Neural cell (in vitro differentiated cells): ENCODE measurements around the gene DCAF11. TPM values are rescaled to one million over a fixed set of nuclear protein-coding genes. Genes with fewer than 3 reads are reported as not detected.

Source experiments
- H2AFZ ChIP-seq: fragments of 200-600, 300-800 bp; sonication (generic), shearing (Covaris generic); 2 replicates; pipeline ENCODE4 v1.6.0; 2014; ENCODE audit warnings: low read depth, mild to moderate bottlenecking, antibody characterized with exemption, low read length, moderate library complexity
- H3F3A ChIP-seq: fragments of 200-600 bp; shearing (Covaris generic); 2 replicates; pipeline ENCODE4 v1.6.1; 2016; ENCODE audit warnings: mild to moderate bottlenecking, moderate library complexity, mixed read lengths, antibody characterized with exemption, low read length; ENCODE audit not compliant: insufficient read depth, poor library complexity, severe bottlenecking
- H3K27ac ChIP-seq: fragments of 200-600, 300-800 bp; sonication (generic), shearing (Covaris generic); 2 replicates; pipeline ENCODE4 v1.5.1; 2014; ENCODE audit warnings: mild to moderate bottlenecking, low read length, moderate library complexity
- H3K27me3 ChIP-seq: fragments of 300-800, 200-600 bp; sonication (generic), shearing (Covaris generic); 2 replicates; pipeline ENCODE4 v1.6.0; 2014; ENCODE audit warnings: mild to moderate bottlenecking, low read depth, low read length, moderate library complexity; ENCODE audit not compliant: insufficient read depth
- H3K36me3 ChIP-seq: fragments of 300-800, 200-600 bp; sonication (generic), shearing (Covaris generic); 2 replicates; pipeline ENCODE4 v1.5.1; 2014; ENCODE audit warnings: mild to moderate bottlenecking, antibody characterized with exemption, low read length, moderate library complexity; ENCODE audit not compliant: insufficient read depth
- H3K4me2 ChIP-seq: fragments of 300-800, 200-600 bp; sonication (generic), shearing (Covaris generic); 2 replicates; pipeline ENCODE4 v1.6.0; 2014; ENCODE audit warnings: mild to moderate bottlenecking, low read length
- H3K4me3 ChIP-seq: fragments of 300-800, 200-600 bp; sonication (generic), shearing (Covaris generic); 2 replicates; pipeline ENCODE4 v1.5.1; 2014; ENCODE audit warnings: mild to moderate bottlenecking, low read length, moderate library complexity
- H3K79me2 ChIP-seq: fragments of 200-600 bp; shearing (Covaris generic); replicated peaks from 2 replicates; pipeline ENCODE4 v1.6.0; 2014; ENCODE audit warnings: mild to moderate bottlenecking, low read length, moderate library complexity; ENCODE audit not compliant: insufficient read depth
- H3K9ac ChIP-seq: fragments of 300-800, 200-600 bp; sonication (generic), shearing (Covaris generic); 2 replicates; pipeline ENCODE4 v1.6.1; 2016; ENCODE audit warnings: mild to moderate bottlenecking, low read length, mixed read lengths
- H3K9me2 ChIP-seq: fragments of 200-600 bp; shearing (Covaris generic); 2 replicates; pipeline ENCODE4 v1.6.1; 2016; ENCODE audit warnings: mild to moderate bottlenecking, low read length, mixed read lengths; ENCODE audit not compliant: insufficient read depth
- H3K9me3 ChIP-seq: fragments of 200-600, 300-800 bp; sonication (generic), shearing (Covaris generic); 2 replicates; pipeline ENCODE4 v1.6.1; 2016; ENCODE audit warnings: mild to moderate bottlenecking, mixed run types, low read length, moderate library complexity, mixed read lengths
- H4K20me1 ChIP-seq: fragments of 200-600 bp; shearing (Covaris generic); 2 replicates; pipeline ENCODE4 v1.6.1; 2016; ENCODE audit warnings: mild to moderate bottlenecking, mixed run types; ENCODE audit not compliant: insufficient read depth
- EP300 ChIP-seq: fragments of 450-650 bp; conservative IDR thresholded peaks from 2 replicates; pipeline ENCODE4 v1.6.1; 2014; ENCODE audit warnings: antibody characterized with exemption, mild to moderate bottlenecking, moderate library complexity; ENCODE audit not compliant: poor library complexity, severe bottlenecking
- EZH2 ChIP-seq: fragments of 200-600, 300-800 bp; shearing (Covaris generic), sonication (generic); IDR thresholded peaks from 2 replicates; pipeline ENCODE4 v1.6.1; 2014; ENCODE audit warnings: antibody characterized with exemption, low read length, borderline replicate concordance, mild to moderate bottlenecking; ENCODE audit not compliant: insufficient read depth, poor library complexity, severe bottlenecking
- MXI1 ChIP-seq: fragments of 450-650 bp; conservative IDR thresholded peaks from 2 replicates; pipeline ENCODE4 v1.6.1; 2014; ENCODE audit warnings: antibody characterized with exemption, mild to moderate bottlenecking; ENCODE audit not compliant: poor library complexity, severe bottlenecking
- POLR2AphosphoS5 ChIP-seq: IDR thresholded peaks from 2 replicates; pipeline ENCODE4 v1.6.1; 2012
- RAD21 ChIP-seq: fragments of 450-650 bp; conservative IDR thresholded peaks from 2 replicates; pipeline ENCODE4 v1.6.1; 2014; ENCODE audit warnings: antibody characterized with exemption, mild to moderate bottlenecking, moderate library complexity
- SMC3 ChIP-seq: fragments of 450-650 bp; conservative IDR thresholded peaks from 2 replicates; pipeline ENCODE4 v1.6.1; 2014; ENCODE audit warnings: antibody characterized with exemption, mild to moderate bottlenecking, moderate library complexity; ENCODE audit not compliant: poor library complexity
- TAF1 ChIP-seq: IDR thresholded peaks from 2 replicates; pipeline ENCODE4 v1.6.1; 2012; ENCODE audit warnings: low read depth
- polyA plus RNA-seq: library from polyadenylated mRNA; depleted of rRNA; stranded (reverse); fragments of >200 nt; gene quantifications from 2 replicates; pipeline ENCODE4 v1.2.3, GENCODE V29; 2014
- TF ChIP-seq, protein P1 (sequence below): fragments of 450-650 bp; IDR thresholded peaks from 2 replicates; pipeline ENCODE4 v1.5.1; 2014; ENCODE audit warnings: antibody characterized with exemption, mild to moderate bottlenecking, moderate library complexity; ENCODE audit not compliant: poor library complexity, severe bottlenecking
- TF ChIP-seq, protein P2 (sequence below): IDR thresholded peaks from 2 replicates; pipeline ENCODE4 v1.6.1; 2012; ENCODE audit warnings: borderline replicate concordance

The DCAF11 gene
- polyA plus RNA-seq, 1 donor from 2014 or later = 74.5 TPM

DNA sequence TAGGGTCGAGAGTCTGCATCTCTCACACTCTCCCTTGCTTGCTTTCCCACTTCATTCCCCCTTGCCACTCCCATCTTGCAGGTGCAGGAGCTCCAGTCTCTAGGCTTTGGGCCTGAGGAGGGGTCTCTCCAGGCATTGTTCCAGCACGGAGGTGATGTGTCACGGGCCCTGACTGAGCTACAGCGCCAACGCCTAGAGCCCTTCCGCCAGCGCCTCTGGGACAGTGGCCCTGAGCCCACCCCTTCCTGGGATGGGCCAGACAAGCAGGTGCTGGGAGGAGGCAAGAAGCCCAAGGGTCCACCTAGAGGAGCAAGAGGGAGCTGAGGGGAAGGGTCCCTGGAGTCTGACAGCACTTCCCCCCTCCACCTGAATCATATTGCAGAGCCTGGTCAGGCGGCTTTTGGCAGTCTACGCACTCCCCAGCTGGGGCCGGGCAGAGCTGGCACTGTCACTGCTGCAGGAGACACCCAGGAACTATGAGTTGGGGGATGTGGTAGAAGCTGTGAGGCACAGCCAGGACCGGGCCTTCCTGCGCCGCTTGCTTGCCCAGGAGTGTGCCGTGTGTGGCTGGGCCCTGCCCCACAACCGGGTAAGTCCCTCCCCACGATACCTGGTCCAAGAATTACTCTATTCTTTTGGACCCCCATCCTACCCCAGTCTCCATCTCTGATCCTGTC lies 37.0 kb downstream of the DCAF11 start:
- Histone ChIP-seq H3K79me2 (peaks cover 9% of the 10 kb centered on the region), H4K20me1 (no peaks in the 10 kb centered on the region), H3K27me3 (no peaks in the 10 kb centered on the region), H3K9me3 (no peaks in the 10 kb centered on the region), H3K27ac (no peak overlapping the region), H3K36me3 (no peaks in the 10 kb centered on the region), H3K9me2 (no peaks in the 10 kb centered on the region), H2AFZ (no peak overlapping the region), H3F3A (no peaks in the 10 kb centered on the region), H3K4me2 (no peak overlapping the region), H3K9ac (no peak overlapping the region), H3K4me3 (no peak overlapping the region)
- TF ChIP-seq TAF1 (no peak), RAD21 (no peak), SMC3 (no peak), EZH2 (no peak), MXI1 (no peak), POLR2AphosphoS5 (no peak), EP300 (no peak)
- TF ChIP-seq, protein P1, sequence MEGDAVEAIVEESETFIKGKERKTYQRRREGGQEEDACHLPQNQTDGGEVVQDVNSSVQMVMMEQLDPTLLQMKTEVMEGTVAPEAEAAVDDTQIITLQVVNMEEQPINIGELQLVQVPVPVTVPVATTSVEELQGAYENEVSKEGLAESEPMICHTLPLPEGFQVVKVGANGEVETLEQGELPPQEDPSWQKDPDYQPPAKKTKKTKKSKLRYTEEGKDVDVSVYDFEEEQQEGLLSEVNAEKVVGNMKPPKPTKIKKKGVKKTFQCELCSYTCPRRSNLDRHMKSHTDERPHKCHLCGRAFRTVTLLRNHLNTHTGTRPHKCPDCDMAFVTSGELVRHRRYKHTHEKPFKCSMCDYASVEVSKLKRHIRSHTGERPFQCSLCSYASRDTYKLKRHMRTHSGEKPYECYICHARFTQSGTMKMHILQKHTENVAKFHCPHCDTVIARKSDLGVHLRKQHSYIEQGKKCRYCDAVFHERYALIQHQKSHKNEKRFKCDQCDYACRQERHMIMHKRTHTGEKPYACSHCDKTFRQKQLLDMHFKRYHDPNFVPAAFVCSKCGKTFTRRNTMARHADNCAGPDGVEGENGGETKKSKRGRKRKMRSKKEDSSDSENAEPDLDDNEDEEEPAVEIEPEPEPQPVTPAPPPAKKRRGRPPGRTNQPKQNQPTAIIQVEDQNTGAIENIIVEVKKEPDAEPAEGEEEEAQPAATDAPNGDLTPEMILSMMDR = no peak
- TF ChIP-seq, protein P2, sequence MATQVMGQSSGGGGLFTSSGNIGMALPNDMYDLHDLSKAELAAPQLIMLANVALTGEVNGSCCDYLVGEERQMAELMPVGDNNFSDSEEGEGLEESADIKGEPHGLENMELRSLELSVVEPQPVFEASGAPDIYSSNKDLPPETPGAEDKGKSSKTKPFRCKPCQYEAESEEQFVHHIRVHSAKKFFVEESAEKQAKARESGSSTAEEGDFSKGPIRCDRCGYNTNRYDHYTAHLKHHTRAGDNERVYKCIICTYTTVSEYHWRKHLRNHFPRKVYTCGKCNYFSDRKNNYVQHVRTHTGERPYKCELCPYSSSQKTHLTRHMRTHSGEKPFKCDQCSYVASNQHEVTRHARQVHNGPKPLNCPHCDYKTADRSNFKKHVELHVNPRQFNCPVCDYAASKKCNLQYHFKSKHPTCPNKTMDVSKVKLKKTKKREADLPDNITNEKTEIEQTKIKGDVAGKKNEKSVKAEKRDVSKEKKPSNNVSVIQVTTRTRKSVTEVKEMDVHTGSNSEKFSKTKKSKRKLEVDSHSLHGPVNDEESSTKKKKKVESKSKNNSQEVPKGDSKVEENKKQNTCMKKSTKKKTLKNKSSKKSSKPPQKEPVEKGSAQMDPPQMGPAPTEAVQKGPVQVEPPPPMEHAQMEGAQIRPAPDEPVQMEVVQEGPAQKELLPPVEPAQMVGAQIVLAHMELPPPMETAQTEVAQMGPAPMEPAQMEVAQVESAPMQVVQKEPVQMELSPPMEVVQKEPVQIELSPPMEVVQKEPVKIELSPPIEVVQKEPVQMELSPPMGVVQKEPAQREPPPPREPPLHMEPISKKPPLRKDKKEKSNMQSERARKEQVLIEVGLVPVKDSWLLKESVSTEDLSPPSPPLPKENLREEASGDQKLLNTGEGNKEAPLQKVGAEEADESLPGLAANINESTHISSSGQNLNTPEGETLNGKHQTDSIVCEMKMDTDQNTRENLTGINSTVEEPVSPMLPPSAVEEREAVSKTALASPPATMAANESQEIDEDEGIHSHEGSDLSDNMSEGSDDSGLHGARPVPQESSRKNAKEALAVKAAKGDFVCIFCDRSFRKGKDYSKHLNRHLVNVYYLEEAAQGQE = no peak

DNA sequence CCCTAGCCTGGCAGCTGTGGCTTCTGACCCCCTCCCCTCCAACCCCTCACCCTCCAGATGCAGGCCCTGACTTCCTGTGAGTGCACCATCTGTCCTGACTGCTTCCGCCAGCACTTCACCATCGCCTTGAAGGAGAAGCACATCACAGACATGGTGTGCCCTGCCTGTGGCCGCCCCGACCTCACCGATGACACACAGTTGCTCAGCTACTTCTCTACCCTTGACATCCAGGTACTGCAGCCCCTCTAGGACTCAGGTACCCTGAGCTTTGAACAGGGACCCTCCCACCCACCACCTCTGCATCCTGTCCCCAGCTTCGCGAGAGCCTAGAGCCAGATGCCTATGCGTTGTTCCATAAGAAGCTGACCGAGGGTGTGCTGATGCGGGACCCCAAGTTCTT lies 40.5 kb downstream of the DCAF11 start:
- Histone ChIP-seq H3K4me3 (no peak overlapping the region), H3K27me3 (no peaks in the 10 kb centered on the region), H3K9me2 (no peaks in the 10 kb centered on the region), H3F3A (no peaks in the 10 kb centered on the region), H3K27ac (no peak overlapping the region), H4K20me1 (no peaks in the 10 kb centered on the region), H3K9me3 (no peaks in the 10 kb centered on the region), H3K9ac (no peak overlapping the region), H3K36me3 (no peaks in the 10 kb centered on the region), H3K4me2 (no peak overlapping the region), H2AFZ (no peak overlapping the region), H3K79me2 (no peaks in the 10 kb centered on the region)
- TF ChIP-seq MXI1 = no peak
- TF ChIP-seq POLR2AphosphoS5 = no peak
- TF ChIP-seq EZH2 = no peak
- TF ChIP-seq, protein P2 = no peak
- TF ChIP-seq EP300 = no peak
- no peak for TF ChIP-seq SMC3
- TF ChIP-seq, protein P1 = no peak
- no peak for TF ChIP-seq RAD21
- no peak for TF ChIP-seq TAF1
